ENCODE measurements around the gene ROBO2. TPM values are rescaled to one million over a fixed set of nuclear protein-coding genes. Genes with fewer than 3 reads are reported as not detected.

The ROBO2 gene
- total RNA-seq, 1 donor from 2014 or later = 3.9 TPM

DNA sequence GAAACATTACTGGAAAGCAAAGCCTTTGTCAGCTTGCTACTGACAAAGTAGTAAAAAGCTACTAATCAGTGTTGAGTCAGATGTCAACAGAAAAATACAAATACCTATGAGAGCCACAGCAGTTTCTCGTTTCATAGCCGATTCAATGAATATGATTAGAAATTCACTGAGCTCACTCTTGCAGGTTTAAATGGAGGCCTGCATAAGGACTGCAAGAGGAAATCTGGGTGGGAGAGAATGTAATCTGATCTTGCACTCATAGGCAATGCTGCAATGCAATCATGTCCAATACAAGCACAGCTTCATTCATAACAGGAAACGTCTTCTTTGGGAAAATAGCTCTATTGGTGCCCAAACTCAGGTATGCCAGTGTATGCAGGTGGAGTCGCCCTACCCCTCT, 608.8 kb downstream of the ROBO2 start:
- TF ChIP-seq, protein P1, sequence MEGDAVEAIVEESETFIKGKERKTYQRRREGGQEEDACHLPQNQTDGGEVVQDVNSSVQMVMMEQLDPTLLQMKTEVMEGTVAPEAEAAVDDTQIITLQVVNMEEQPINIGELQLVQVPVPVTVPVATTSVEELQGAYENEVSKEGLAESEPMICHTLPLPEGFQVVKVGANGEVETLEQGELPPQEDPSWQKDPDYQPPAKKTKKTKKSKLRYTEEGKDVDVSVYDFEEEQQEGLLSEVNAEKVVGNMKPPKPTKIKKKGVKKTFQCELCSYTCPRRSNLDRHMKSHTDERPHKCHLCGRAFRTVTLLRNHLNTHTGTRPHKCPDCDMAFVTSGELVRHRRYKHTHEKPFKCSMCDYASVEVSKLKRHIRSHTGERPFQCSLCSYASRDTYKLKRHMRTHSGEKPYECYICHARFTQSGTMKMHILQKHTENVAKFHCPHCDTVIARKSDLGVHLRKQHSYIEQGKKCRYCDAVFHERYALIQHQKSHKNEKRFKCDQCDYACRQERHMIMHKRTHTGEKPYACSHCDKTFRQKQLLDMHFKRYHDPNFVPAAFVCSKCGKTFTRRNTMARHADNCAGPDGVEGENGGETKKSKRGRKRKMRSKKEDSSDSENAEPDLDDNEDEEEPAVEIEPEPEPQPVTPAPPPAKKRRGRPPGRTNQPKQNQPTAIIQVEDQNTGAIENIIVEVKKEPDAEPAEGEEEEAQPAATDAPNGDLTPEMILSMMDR (IDR thresholded peaks at IDR 0.05; ENCODE audit: insufficient read depth, low read length, poor library complexity, severe bottlenecking) = no peak
- Histone ChIP-seq H3K4me3 (ENCODE audit: low read depth, low read length) (no peak overlapping the region), H3K27me3 (ENCODE audit: control insufficient read depth, insufficient read depth, low read length) (no peaks in the 10 kb centered on the region), H3K36me3 (ENCODE audit: control insufficient read depth, insufficient read depth, low read length) (no peaks in the 10 kb centered on the region)
- DNase-seq (ENCODE audit: low read depth) = no peak

DNA sequence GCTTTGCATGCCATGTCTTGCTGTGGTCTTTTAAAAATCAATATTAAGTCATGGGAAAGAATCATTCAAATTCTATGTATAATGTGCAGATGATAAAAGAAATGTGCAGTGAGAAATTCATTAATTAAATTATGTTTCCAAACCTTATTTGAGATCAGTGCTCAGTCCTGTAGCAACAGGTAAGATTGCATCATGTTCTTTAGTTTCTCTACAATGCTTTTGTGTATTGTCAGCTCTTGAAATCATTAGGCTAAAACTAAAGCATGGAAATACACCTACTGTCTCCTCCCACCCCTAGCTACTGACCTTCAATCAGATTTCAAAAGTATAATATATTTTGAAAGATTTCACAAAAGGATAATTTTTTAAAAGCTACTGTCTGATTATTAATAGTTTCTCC, 612.7 kb downstream of the ROBO2 start:
- H3K27me3 ChIP-seq (ENCODE audit: control insufficient read depth, insufficient read depth, low read length) = no peaks in the 10 kb centered on the region
- no peak for DNase-seq (ENCODE audit: low read depth)
- TF ChIP-seq, protein P1 (IDR thresholded peaks at IDR 0.05; ENCODE audit: insufficient read depth, low read length, poor library complexity, severe bottlenecking) = no peak
- no peak overlapping the region for H3K4me3 ChIP-seq (ENCODE audit: low read depth, low read length)
- H3K36me3 ChIP-seq (ENCODE audit: control insufficient read depth, insufficient read depth, low read length) = no peaks in the 10 kb centered on the region

DNA sequence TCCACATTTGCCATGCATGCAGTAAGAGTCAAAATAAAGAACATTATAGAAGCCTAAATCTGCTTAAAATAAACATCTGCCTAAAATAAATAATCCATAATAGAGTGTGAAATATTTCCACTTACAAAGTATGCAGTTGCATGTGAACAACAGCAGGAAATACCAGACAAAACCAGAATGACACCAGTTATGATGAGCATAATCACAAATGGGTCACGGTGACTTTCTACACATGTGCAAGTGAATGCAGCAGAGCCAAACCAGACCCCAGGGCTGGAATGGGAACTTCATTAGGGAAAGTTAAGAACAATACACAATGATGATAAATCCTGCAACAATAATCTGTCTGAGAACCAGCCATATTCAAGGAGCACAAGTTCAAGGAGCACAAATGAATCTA, 615.5 kb downstream of the ROBO2 start:
- no peak for DNase-seq (ENCODE audit: low read depth)
- TF ChIP-seq, protein P1 (IDR thresholded peaks at IDR 0.05; ENCODE audit: insufficient read depth, low read length, poor library complexity, severe bottlenecking) = no peak
- Histone ChIP-seq H3K4me3 (ENCODE audit: low read depth, low read length) (no peak overlapping the region), H3K27me3 (ENCODE audit: control insufficient read depth, insufficient read depth, low read length) (no peaks in the 10 kb centered on the region), H3K36me3 (ENCODE audit: control insufficient read depth, insufficient read depth, low read length) (no peaks in the 10 kb centered on the region)

DNA sequence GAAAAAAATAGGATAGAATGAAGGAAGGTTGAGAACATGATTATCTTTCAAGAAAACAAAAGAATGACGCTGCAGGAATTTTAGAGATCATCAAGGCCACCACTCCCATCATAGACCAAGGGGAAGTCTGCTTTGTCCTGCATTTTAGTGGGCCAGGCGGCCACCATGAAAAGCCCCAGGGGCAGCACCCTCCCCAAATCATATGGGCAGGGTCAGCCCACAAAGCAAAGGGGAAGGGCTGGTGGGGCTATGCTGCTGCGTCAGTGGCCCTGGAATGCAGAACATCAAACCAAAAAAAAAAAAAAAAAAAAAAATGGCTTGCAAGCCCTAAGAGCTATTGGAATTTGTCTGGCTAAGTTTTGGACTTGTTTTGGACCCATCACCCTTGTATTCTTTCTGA, 620.8 kb downstream of the ROBO2 start:
- H3K4me3 ChIP-seq (ENCODE audit: low read depth, low read length) = no peak overlapping the region
- H3K27me3 ChIP-seq (ENCODE audit: control insufficient read depth, insufficient read depth, low read length) = no peaks in the 10 kb centered on the region
- TF ChIP-seq, protein P1 (IDR thresholded peaks at IDR 0.05; ENCODE audit: insufficient read depth, low read length, poor library complexity, severe bottlenecking) = no peak
- no peaks in the 10 kb centered on the region for H3K36me3 ChIP-seq (ENCODE audit: control insufficient read depth, insufficient read depth, low read length)
- DNase-seq (ENCODE audit: low read depth) = no peak

DNA sequence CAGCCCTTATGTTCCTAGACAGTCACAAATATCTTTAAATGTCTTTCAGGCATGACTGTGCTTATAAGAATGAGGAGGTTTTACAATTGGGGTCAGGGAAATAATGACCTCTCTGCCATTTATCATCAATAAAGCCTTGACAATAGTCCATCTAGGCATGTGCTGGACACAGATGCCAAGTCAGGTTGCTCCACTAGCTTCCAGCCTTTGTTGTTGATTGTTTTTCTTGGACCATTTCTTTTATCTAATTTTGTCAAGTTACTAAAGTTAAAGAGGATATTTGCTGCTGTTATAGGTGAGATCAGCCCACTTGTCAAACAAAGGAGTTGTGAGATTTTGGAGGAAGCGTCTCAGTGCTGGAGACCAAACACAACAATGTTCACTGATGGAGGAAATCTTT, 628.0 kb downstream of the ROBO2 start:
- Histone ChIP-seq H3K36me3 (ENCODE audit: control insufficient read depth, insufficient read depth, low read length) (no peaks in the 10 kb centered on the region), H3K27me3 (ENCODE audit: control insufficient read depth, insufficient read depth, low read length) (no peaks in the 10 kb centered on the region), H3K4me3 (ENCODE audit: low read depth, low read length) (no peak overlapping the region)
- DNase-seq (ENCODE audit: low read depth) = no peak
- TF ChIP-seq, protein P1 (IDR thresholded peaks at IDR 0.05; ENCODE audit: insufficient read depth, low read length, poor library complexity, severe bottlenecking) = no peak

DNA sequence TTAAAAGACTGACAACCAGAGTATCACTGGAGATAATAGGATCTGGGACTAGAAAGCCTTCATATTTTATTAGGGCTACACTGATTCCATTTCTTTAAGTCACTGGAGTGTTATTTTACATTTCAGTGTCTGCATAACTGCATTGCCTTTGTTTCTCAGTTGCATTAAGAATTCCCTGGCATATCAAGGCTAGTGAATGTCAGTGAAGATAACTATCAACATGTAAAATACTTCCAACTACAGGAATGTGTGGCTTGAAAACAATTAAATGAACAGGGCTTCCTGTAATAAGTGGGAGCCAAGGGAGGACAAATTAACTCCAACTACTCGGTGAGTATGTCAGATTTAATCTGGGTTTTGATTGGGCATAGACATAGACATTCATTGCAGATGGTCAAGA, 628.5 kb downstream of the ROBO2 start:
- TF ChIP-seq, protein P1 (IDR thresholded peaks at IDR 0.05; ENCODE audit: insufficient read depth, low read length, poor library complexity, severe bottlenecking) = no peak
- no peak for DNase-seq (ENCODE audit: low read depth)
- no peak overlapping the region for H3K4me3 ChIP-seq (ENCODE audit: low read depth, low read length)
- H3K27me3 ChIP-seq (ENCODE audit: control insufficient read depth, insufficient read depth, low read length) = no peaks in the 10 kb centered on the region
- no peaks in the 10 kb centered on the region for H3K36me3 ChIP-seq (ENCODE audit: control insufficient read depth, insufficient read depth, low read length)
